Measurements from ENCODE around the gene ZNF322. TPM values are rescaled to one million over a fixed set of nuclear protein-coding genes. Genes with fewer than 3 reads are reported as not detected.

Gene ZNF322
- total and polyA plus RNA-seq, 4 donors = 3.3 to 9.0 (median 6.8) TPM

GRCh38 chr6:26651133-26651781 is 8.3 kb downstream of the ZNF322 start:
- H3K4me1 ChIP-seq (ENCODE audit: control insufficient read depth in 4 of 4, insufficient read depth in 4 of 4, low read length in 3 of 4) = no peaks in the 10 kb centered on the region
- H3K4me3 ChIP-seq (ENCODE audit: low read depth in 1 of 3, low read length in 3 of 3) = no peak overlapping the region
- no peak for DNase-seq (ENCODE audit: low spot score)
- H3K9me3 ChIP-seq (ENCODE audit: control insufficient read depth in 4 of 4, low read length in 3 of 4) = peaks cover 0 to 9% (median 1%) of the 10 kb centered on the region in 4 donors
- peaks cover 1 to 26% (median 18%) of the 10 kb centered on the region in 4 donors for H3K36me3 ChIP-seq (ENCODE audit: control insufficient read depth in 4 of 4, insufficient read depth in 3 of 4, low read depth in 1 of 4, low read length in 3 of 4)
- H3K27ac ChIP-seq (ENCODE audit: low read depth in 1 of 2, low read length in 2 of 2) = no peak overlapping the region
- TF ChIP-seq SP1 (IDR thresholded peaks at IDR 0.05) (no peak), FOXA1 (IDR thresholded peaks at IDR 0.05) (no peak)
- no peak overlapping the region for H3K9ac ChIP-seq (ENCODE audit: low read depth in 1 of 2, low read length in 2 of 2)
- no peaks in the 10 kb centered on the region for H3K27me3 ChIP-seq (ENCODE audit: control insufficient read depth in 4 of 4, insufficient read depth in 4 of 4, low read length in 3 of 4)

- H3K27ac ChIP-seq (ENCODE audit: low read depth in 1 of 2, low read length in 2 of 2) = no peak overlapping the region
- H3K27me3 ChIP-seq (ENCODE audit: control insufficient read depth in 4 of 4, insufficient read depth in 4 of 4, low read length in 3 of 4) = no peaks in the 10 kb centered on the region
- peaks cover 8 to 50% (median 35%) of the 10 kb centered on the region in 4 donors for H3K36me3 ChIP-seq (ENCODE audit: control insufficient read depth in 4 of 4, insufficient read depth in 3 of 4, low read depth in 1 of 4, low read length in 3 of 4)
- no peak overlapping the region for H3K9ac ChIP-seq (ENCODE audit: low read depth in 1 of 2, low read length in 2 of 2)
- 98% methylated on average over 1 of the region's 1 CpG for WGBS
- TF ChIP-seq GABPA (IDR thresholded peaks at IDR 0.05 in 1 of 2, conservative IDR thresholded peaks at IDR 0.05 in 1 of 2) (no peak), CTCF (IDR thresholded peaks at IDR 0.05; ENCODE audit: low read depth, low read length, missing input control) (no peak), ZBTB33 (IDR thresholded peaks at IDR 0.05) (no peak), TAF1 (conservative IDR thresholded peaks at IDR 0.05) (no peak), RXRA (IDR thresholded peaks at IDR 0.05) (no peak), NR2F2 (IDR thresholded peaks at IDR 0.05) (no peak), HNF4G (IDR thresholded peaks at IDR 0.05) (no peak), JUND (IDR thresholded peaks at IDR 0.05) (no peak), SP1 (IDR thresholded peaks at IDR 0.05) (no peak), RAD21 (IDR thresholded peaks at IDR 0.05) (no peak), HNF4A (conservative IDR thresholded peaks at IDR 0.05) (no peak), FOXA2 (IDR thresholded peaks at IDR 0.05) (no peak), YY1 (IDR thresholded peaks at IDR 0.05) (no peak), FOXA1 (IDR thresholded peaks at IDR 0.05) (no peak), EGR1 (IDR thresholded peaks at IDR 0.05; ENCODE audit: low read depth in 2 of 2) (no peak)
- TF ChIP-seq, protein P1, sequence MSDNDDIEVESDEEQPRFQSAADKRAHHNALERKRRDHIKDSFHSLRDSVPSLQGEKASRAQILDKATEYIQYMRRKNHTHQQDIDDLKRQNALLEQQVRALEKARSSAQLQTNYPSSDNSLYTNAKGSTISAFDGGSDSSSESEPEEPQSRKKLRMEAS (IDR thresholded peaks at IDR 0.05) = no peak
- TF ChIP-seq, protein P2, sequence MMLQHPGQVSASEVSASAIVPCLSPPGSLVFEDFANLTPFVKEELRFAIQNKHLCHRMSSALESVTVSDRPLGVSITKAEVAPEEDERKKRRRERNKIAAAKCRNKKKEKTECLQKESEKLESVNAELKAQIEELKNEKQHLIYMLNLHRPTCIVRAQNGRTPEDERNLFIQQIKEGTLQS (IDR thresholded peaks at IDR 0.05) = no peak
- TF ChIP-seq, protein P3, sequence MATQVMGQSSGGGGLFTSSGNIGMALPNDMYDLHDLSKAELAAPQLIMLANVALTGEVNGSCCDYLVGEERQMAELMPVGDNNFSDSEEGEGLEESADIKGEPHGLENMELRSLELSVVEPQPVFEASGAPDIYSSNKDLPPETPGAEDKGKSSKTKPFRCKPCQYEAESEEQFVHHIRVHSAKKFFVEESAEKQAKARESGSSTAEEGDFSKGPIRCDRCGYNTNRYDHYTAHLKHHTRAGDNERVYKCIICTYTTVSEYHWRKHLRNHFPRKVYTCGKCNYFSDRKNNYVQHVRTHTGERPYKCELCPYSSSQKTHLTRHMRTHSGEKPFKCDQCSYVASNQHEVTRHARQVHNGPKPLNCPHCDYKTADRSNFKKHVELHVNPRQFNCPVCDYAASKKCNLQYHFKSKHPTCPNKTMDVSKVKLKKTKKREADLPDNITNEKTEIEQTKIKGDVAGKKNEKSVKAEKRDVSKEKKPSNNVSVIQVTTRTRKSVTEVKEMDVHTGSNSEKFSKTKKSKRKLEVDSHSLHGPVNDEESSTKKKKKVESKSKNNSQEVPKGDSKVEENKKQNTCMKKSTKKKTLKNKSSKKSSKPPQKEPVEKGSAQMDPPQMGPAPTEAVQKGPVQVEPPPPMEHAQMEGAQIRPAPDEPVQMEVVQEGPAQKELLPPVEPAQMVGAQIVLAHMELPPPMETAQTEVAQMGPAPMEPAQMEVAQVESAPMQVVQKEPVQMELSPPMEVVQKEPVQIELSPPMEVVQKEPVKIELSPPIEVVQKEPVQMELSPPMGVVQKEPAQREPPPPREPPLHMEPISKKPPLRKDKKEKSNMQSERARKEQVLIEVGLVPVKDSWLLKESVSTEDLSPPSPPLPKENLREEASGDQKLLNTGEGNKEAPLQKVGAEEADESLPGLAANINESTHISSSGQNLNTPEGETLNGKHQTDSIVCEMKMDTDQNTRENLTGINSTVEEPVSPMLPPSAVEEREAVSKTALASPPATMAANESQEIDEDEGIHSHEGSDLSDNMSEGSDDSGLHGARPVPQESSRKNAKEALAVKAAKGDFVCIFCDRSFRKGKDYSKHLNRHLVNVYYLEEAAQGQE (IDR thresholded peaks at IDR 0.05) = no peak
- H3K4me1 ChIP-seq (ENCODE audit: control insufficient read depth in 4 of 4, insufficient read depth in 4 of 4, low read length in 3 of 4) = no peaks in the 10 kb centered on the region
- peaks cover 10 to 50% (median 26%) of the 10 kb centered on the region in 4 donors for H3K9me3 ChIP-seq (ENCODE audit: control insufficient read depth in 4 of 4, low read length in 3 of 4)
- no peak overlapping the region for H3K4me3 ChIP-seq (ENCODE audit: low read depth in 1 of 3, low read length in 3 of 3)
- no peak for DNase-seq (ENCODE audit: low spot score)
Observed at GRCh38 chr6:26646074-26646473, 13.5 kb downstream of the ZNF322 start.

All from liver (tissue), 9 donors.